Liver (tissue), 3 donors: ENCODE data around the gene CDC42BPA.

Experiments used
- CTCF ChIP-seq: fragments of 150-350 bp; IDR thresholded peaks from 2 replicates; pipeline ENCODE4 v1.5.1; 2017; ENCODE audit warnings: improper control_type of control experiment, low read depth, low read length; ENCODE audit not compliant: missing input control
- GABPA ChIP-seq, 2 donors: IDR thresholded peaks in 1 of 2; conservative IDR thresholded peaks in 1 of 2; 2 replicates each; pipeline ENCODE4 v1.6.1; 2016; ENCODE audit warnings: antibody characterized with exemption in 2 of 2, mild to moderate bottlenecking in 1 of 2, moderate library complexity in 1 of 2
- HNF4G ChIP-seq: IDR thresholded peaks from 2 replicates; pipeline ENCODE4 v1.6.1; 2016; ENCODE audit warnings: antibody characterized with exemption
- JUND ChIP-seq, 2 donors: IDR thresholded peaks; 2 replicates each; pipeline ENCODE4 v1.6.1; 2016; ENCODE audit warnings: antibody characterized with exemption in 2 of 2
- MAX ChIP-seq: IDR thresholded peaks from 2 replicates; pipeline ENCODE4 v1.6.1; 2016; ENCODE audit warnings: antibody characterized with exemption
- YY1 ChIP-seq: IDR thresholded peaks from 2 replicates; pipeline ENCODE4 v1.6.1; 2016; ENCODE audit warnings: antibody characterized with exemption, mild to moderate bottlenecking
- donor health status: healthy.
- donor health status: healthy.

DNA sequence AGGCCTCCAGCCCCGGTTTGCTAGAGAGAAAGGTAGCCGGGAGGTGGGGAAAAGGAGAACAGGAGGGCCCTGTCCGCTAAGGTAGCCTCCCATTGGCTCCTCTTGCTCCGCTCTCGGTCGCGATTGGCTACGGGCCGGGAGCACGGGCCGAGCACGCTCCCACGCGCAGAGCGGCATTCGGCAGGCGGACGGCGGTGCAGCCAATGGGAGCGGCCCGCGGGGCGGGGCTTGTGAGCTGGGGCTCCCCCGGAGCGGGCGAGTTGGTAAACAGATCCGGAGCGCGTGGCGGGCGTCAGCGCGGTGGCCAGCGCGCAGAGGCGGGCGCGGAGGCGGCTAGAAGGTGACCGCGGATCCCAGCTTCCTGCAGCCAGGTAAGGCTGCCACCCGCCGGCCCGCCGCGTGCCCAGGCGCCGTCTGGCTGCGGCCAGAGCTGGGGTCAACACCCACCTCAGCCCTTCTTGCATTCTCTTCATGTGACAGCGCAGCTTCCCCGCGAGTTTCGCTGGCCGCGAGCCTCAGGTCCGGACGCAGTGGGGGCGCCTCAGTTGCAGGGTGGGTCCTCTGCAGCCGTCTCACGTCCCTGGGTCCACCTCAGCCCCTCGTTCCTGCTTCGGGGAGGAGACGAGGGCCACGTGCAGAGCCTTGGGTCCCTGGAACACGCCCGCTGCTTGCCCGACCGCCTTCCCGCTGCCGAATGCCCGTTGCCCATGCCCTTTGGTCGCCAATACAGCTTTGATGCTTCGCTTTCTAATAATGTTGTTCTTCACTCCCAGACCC is 378.1 kb downstream of the CDC42BPA start, which contains the start of gene COQ8A:
- no peak for TF ChIP-seq CTCF
- peak in 1 of 2 donors; percentile 25 for TF ChIP-seq JUND (IDR thresholded peaks at IDR 0.05)
- no peak for TF ChIP-seq GABPA (IDR thresholded peaks at IDR 0.05 in 1 of 2, conservative IDR thresholded peaks at IDR 0.05 in 1 of 2)
- peak; percentile 91 for TF ChIP-seq MAX
- no peak for TF ChIP-seq HNF4G
- no peak for TF ChIP-seq YY1
